Activated T-helper 1 cell treated with Interleukin-2 at 50 U/mL for 16 hours (primary cell): ENCODE data around the gene MAT2B.

ENCODE experiments used
- DNase-seq: peaks from one replicate; pipeline ENCODE4 v3.0.0-alpha.2; 2020; ENCODE audit warnings: low read depth

MAT2B gene

GRCh38 chr5:163505368-163506094, at the start of gene MAT2B:
Gene MAT2B (plus strand): TSS chr5:163505619. CDS start chr5:163505687, 68 bp downstream.
- peak; percentile 94 for DNase-seq

DNA sequence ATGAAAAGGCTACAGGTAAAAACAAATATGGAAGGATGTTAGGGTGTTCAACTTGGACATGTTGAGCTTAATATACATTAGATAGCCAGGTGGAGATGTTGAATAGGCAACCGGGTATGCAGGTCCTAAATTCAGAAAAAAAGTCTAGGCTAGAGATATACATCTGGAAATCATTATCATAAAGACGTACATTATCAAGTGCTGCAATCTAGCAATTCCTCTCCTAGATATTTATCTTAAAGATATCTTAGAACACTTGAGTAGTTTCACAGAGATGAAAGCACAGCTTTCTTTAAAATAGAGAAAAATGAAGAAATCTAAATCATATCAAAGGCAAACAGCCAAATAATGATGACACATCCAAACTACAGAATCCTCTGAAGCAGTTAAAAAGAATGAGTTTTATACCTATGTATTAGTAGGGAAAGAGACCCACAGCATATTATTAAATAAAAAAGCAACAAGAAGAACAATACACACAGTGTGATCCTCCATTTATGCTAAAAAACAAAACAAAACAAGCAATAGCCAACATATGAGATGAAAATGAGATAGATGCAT, 49.3 kb upstream of the MAT2B start:
- no peak for DNase-seq

- no peak for DNase-seq
Observed at GRCh38 chr5:163456840-163457239, 48.6 kb upstream of the MAT2B start.

- DNase-seq = no peak
Observed at GRCh38 chr5:163458778-163459385, 46.5 kb upstream of the MAT2B start.

DNA sequence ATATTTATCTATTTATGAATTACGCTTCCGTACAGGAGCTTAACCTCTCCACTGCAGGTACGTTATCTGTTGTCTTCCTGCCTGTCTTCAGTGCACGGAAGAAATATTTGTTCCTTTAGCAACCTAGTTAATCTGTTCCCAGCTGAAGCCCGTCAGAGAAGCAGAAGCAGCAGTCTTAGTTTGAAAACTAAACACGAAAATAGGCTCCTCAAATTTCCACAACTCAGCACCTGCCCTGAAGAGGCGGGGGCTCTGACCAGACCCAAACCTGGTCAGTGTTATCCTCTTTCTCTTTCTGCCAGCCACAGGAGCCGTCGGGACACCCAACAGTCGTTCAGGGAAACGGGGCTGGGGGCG, 46.0 kb upstream of the MAT2B start:
- no peak for DNase-seq

DNA sequence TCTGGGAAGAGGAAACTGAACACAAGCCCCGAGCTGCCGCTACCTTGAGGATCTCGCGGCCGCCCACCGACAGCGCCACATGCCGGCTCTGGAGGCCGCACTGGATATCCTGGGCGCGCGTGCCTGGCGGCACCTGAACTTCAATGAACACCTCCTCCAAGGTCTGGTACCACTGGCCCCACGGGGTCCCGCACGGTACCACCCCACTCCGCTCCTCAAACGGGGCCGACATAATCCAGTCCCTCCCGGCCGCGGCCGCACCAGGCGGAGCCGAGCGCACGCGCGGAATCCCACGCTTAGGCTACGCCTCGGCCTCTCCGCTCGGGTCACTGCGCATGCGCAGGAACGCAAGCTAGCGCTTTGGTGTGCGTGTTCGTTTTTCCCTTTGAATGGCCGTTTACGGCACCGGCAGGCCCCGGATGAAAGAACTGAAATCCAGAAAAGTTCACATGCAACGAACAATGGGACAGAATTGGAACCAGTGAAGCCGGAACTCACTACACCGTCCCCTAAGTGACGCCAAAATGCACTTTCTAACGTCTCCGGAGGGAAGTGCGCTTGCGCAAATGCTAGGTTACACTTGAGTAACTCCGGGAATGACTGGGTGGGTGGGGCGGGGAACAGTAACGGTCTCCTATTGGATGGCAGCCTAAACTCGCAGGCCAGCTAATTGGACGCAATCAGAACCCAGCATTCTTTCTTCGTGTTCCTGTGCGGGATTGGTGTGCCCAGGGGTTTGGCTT, 45.4 kb upstream of the MAT2B start, which contains the start of gene NUDCD2:
NUDCD2 (minus strand) TSS at position 284 of the 743 bp plus-strand sequence; CDS start at position 232, 52 bp downstream.
- DNase-seq = peak; percentile 89

DNA sequence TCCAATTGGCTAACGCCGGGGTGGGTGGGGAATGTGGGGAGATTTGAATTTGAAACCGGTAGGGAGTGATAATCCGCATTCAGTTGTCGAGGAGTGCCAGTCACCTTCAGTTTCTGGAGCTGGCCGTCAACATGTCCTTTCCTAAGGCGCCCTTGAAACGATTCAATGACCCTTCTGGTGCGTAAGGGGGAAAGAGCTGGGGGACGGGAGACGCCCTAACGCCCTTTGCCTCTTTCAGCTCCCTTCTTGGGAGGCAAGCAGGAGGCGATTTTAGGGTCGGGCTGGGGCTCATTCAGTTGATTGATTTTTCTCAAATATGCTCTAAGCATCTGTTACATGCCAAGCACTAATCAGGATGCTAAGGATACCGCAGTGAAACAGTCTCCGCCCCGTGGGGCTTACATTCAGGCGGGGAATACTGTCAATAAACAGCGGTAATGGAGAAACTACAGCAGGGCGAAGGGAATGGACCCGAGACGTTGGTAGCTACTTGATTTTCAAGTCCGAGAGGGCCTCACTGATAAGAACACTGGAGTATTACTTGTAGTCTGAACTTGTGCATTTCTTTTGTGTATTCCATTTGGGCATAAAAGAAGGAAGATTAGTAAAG, 44.8 kb upstream of the MAT2B start, which contains the start of gene HMMR:
HMMR (plus strand) TSS at position 71 of the 610 bp plus-strand sequence; CDS start at position 132, 61 bp downstream.
- DNase-seq = no peak

- DNase-seq = no peak
Observed at GRCh38 chr5:163463063-163463435, 42.4 kb upstream of the MAT2B start.

GRCh38 chr5:163467682-163468081, 37.7 kb upstream of the MAT2B start:
- no peak for DNase-seq

DNA sequence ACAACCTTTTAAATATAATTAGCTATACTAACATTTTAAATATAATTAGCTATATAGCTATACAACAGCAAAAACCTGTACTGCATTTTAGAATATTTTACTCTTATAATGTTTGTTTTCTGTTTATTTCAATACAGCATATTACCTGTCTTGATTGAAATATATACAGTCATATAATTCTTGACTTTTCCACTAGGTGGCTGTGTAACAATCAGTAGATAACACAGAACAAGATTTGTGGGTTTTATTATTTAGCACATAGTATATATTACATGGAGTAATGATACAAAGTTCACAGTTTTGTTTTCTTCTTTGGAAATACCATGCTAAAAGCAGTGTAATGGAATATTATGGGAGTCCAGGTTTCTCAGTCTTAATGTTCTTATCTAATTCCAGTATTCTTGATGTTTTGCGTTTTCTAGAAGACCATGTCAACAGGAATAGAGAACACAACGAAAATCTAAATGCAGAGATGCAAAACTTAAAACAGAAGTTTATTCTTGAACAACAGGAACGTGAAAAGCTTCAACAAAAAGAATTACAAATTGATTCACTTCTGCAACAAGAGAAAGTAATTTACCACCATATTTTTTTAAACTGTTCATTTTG, 31.7 kb upstream of the MAT2B start:
- no peak for DNase-seq

- DNase-seq = no peak
Observed at GRCh38 chr5:163475411-163475810, 30.0 kb upstream of the MAT2B start.

- DNase-seq = no peak
Observed at GRCh38 chr5:163478126-163478981, 27.1 kb upstream of the MAT2B start.

DNA sequence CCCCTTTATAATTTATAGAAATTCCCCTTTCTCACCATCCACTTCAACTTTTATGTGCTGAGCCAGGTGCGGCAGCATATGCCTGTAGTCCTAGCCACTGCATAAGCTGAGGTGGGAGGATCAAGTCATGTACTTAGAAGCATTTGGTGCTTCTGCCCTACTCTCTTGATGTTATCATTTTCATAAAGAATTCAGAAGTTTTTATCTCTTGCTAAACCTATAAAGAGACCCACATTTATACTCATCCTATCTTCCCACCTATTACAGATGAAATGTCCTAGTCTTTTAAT, 26.5 kb upstream of the MAT2B start:
- no peak for DNase-seq

- DNase-seq = no peak
Observed at GRCh38 chr5:163489055-163489744, 16.2 kb upstream of the MAT2B start.

DNA sequence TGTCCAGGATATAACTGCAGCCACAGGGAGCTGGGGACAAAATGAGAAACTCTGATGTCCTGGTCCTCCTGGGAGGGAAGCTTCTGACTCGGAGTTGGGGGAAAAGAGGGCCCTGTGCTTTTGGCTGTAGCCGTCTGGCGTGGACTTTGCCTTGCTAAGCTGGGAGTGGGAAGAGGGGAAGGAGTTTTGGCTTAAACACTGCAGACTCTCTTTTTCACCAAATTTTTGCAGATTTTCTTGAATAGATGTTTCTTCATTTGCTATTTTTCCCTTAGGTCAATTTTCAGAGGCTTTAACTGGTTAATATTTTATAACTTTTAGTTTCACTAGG, 15.7 kb upstream of the MAT2B start:
- no peak for DNase-seq

GRCh38 chr5:163496286-163496685, 9.1 kb upstream of the MAT2B start:
- no peak for DNase-seq

- DNase-seq = no peak
Observed at GRCh38 chr5:163497315-163497714, 8.1 kb upstream of the MAT2B start.

GRCh38 chr5:163498886-163499285, 6.5 kb upstream of the MAT2B start:
- no peak for DNase-seq

DNA sequence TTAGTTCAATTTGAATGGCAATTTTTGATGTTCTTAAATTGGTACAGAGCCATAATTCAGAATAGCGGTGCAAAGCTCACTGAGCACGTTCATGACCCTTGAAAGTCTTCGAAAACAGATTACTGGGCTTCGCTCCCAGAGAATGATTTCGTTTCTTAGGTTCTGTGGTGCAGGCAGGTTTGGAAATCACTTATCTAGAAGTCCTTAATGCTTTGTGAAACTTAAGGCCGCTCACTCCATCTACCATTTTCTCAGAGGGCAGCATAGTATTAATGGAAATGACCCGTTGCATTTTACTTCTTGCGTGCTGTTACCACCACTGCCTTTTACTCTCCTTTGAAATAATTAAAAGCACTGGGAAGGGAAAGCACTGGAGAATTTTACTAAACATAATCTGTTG, 2.9 kb upstream of the MAT2B start:
- DNase-seq = no peak
